SK-N-SH (cell line): ENCODE results near the gene JAK1. TPM values are rescaled to one million over a fixed set of nuclear protein-coding genes. Genes with fewer than 3 reads are reported as not detected.

Source experiments
- CTCF ChIA-PET: fragments of 300-600, 350-600 bp; formaldehyde crosslinking; extraction: SDS; loops from one replicate; lab custom pipeline; 2021; lab: Yijun Ruan, JAX
- POLR2A ChIA-PET: fragments of 350-600 bp; sonication (Branson Sonifier 250); formaldehyde crosslinking; extraction: SDS; loops from one replicate; lab custom pipeline; 2020; ENCODE audit warnings: antibody characterized with exemption, inconsistent platforms; lab: Yijun Ruan, JAX
- DNase-seq: peaks from one replicate; pipeline ENCODE4 v3.0.0; 2012
- H2AFZ ChIP-seq: fragments of 200-600 bp; sonication (generic); 2 replicates; pipeline ENCODE4 v1.8.1; 2016; ENCODE audit warnings: antibody characterized with exemption, mild to moderate bottlenecking, low read depth
- H3F3A ChIP-seq: fragments of 200-600 bp; sonication (generic); replicated peaks from 2 replicates; pipeline ENCODE3; 2016; ENCODE audit warnings: antibody characterized with exemption, mild to moderate bottlenecking; ENCODE audit not compliant: insufficient read depth
- H3K27ac ChIP-seq, 2 experiments: fragments of 200-500 bp in 1 of 2; fragments of 200-600 bp in 1 of 2; sonication (Bioruptor generic) in 1 of 2; sonication (generic), shearing (Covaris generic) in 1 of 2; 2 replicates each; pipeline versions ENCODE4 v1.5.1 to v1.6.1; 2014 to 2016; ENCODE audit warnings: low read depth in 2 of 2, inconsistent platforms in 1 of 2, low read length in 1 of 2, mild to moderate bottlenecking in 1 of 2, mixed read lengths in 1 of 2
- H3K27me3 ChIP-seq: fragments of 200-600 bp; sonication (generic), shearing (Covaris generic); 2 replicates; pipeline ENCODE4 v1.6.1; 2016; ENCODE audit warnings: mixed run types; ENCODE audit not compliant: insufficient read depth
- H3K36me3 ChIP-seq, 2 experiments: fragments of 200-500 bp in 1 of 2; fragments of 200-600 bp in 1 of 2; sonication (Bioruptor generic) in 1 of 2; sonication (generic) in 1 of 2; replicated peaks in 1 of 2; 2 replicates each; pipeline versions ENCODE3 to v1.5.1; 2014 to 2016; ENCODE audit warnings: low read length in 1 of 2, mild to moderate bottlenecking in 1 of 2; ENCODE audit not compliant: insufficient read depth in 2 of 2, control insufficient read depth in 1 of 2
- H3K4me1 ChIP-seq, 2 experiments: fragments of 200-500 bp in 1 of 2; fragments of 200-600 bp in 1 of 2; sonication (Bioruptor generic) in 1 of 2; sonication (generic), shearing (Covaris generic) in 1 of 2; 2 replicates each; pipeline versions ENCODE4 v1.5.1 to v1.6.1; 2014 to 2016; ENCODE audit warnings: low read depth in 1 of 2, low read length in 1 of 2, mixed run types in 1 of 2; ENCODE audit not compliant: insufficient read depth in 2 of 2, control insufficient read depth in 1 of 2
- H3K4me2 ChIP-seq: fragments of 200-600 bp; sonication (generic), shearing (Covaris generic); 2 replicates; pipeline ENCODE4 v1.6.1; 2017; ENCODE audit warnings: mixed run types
- H3K4me3 ChIP-seq, 2 experiments: fragments of 200-500 bp in 1 of 2; fragments of 200-600 bp in 1 of 2; sonication (Bioruptor generic) in 1 of 2; sonication (generic), shearing (Covaris generic) in 1 of 2; 2 replicates each; pipeline versions ENCODE4 v1.5.1 to v1.8.1; 2014 to 2016; ENCODE audit warnings: low read depth in 2 of 2, inconsistent platforms in 1 of 2, low read length in 1 of 2, mild to moderate bottlenecking in 1 of 2, mixed read lengths in 1 of 2, moderate library complexity in 1 of 2
- H3K79me2 ChIP-seq: fragments of 200-600 bp; sonication (generic); 2 replicates; pipeline ENCODE4 v1.8.1; 2017; ENCODE audit warnings: mild to moderate bottlenecking; ENCODE audit not compliant: insufficient read depth
- H3K9ac ChIP-seq: fragments of 200-600 bp; sonication (generic); 2 replicates; pipeline ENCODE4 v1.6.1; 2017; ENCODE audit warnings: mixed run types
- H3K9me2 ChIP-seq: fragments of 200-600 bp; sonication (generic); 2 replicates; pipeline ENCODE4 v1.6.1; 2017; ENCODE audit warnings: mixed run types
- H3K9me3 ChIP-seq: fragments of 200-600 bp; sonication (generic); 2 replicates; pipeline ENCODE4 v1.6.1; 2017; ENCODE audit warnings: mixed run types, mild to moderate bottlenecking, moderate library complexity
- H4K20me1 ChIP-seq: fragments of 200-600 bp; sonication (generic); 2 replicates; pipeline ENCODE4 v1.6.1; 2017; ENCODE audit warnings: mild to moderate bottlenecking, mixed run types; ENCODE audit not compliant: insufficient read depth
- CHD2 ChIP-seq: fragments of 150-350 bp; IDR thresholded peaks from 2 replicates; pipeline ENCODE4 v1.6.1; 2018; ENCODE audit warnings: low read length; ENCODE audit not compliant: partially characterized antibody
- ELF1 ChIP-seq: IDR thresholded peaks from 2 replicates; pipeline ENCODE4 v1.4.0; 2012
- FOSL2 ChIP-seq: IDR thresholded peaks from 2 replicates; pipeline ENCODE4 v1.4.0; 2012; ENCODE audit warnings: low read depth, mild to moderate bottlenecking, moderate library complexity, borderline replicate concordance
- GABPA ChIP-seq: IDR thresholded peaks from 2 replicates; pipeline ENCODE4 v1.4.0; 2012; ENCODE audit warnings: low read depth, mild to moderate bottlenecking
- GATA2 ChIP-seq: sonication (generic); formaldehyde crosslinking; IDR thresholded peaks from 2 replicates; pipeline ENCODE4 v1.5.0; 2020; ENCODE audit warnings: mild to moderate bottlenecking, missing genetic modification reagents
- IRF3 ChIP-seq: fragments of 150-350 bp; IDR thresholded peaks from 2 replicates; pipeline ENCODE4 v1.6.1; 2016; ENCODE audit warnings: mild to moderate bottlenecking, low read depth, low read length
- JUND ChIP-seq: IDR thresholded peaks from 2 replicates; pipeline ENCODE4 v1.4.0; 2012
- MEF2A ChIP-seq: IDR thresholded peaks from 2 replicates; pipeline ENCODE4 v1.4.0; 2012; ENCODE audit warnings: low read depth, borderline replicate concordance
- MXI1 ChIP-seq: IDR thresholded peaks from 2 replicates; pipeline ENCODE4 v1.6.1; 2012; ENCODE audit warnings: mild to moderate bottlenecking, low read depth, low read length, improper control_type of control experiment
- PBX3 ChIP-seq: IDR thresholded peaks from 2 replicates; pipeline ENCODE4; 2012
- POLR2AphosphoS5 ChIP-seq: IDR thresholded peaks from 2 replicates; pipeline ENCODE4 v1.6.1; 2012; ENCODE audit warnings: low read depth, low read length
- RCOR1 ChIP-seq: fragments of 150-350 bp; IDR thresholded peaks from 2 replicates; pipeline ENCODE4 v1.6.1; 2017; ENCODE audit warnings: antibody characterized with exemption, low read length
- RFX5 ChIP-seq: IDR thresholded peaks from 2 replicates; pipeline ENCODE4 v1.6.1; 2012; ENCODE audit warnings: mild to moderate bottlenecking, improper control_type of control experiment, low read length
- RXRA ChIP-seq: IDR thresholded peaks from 2 replicates; pipeline ENCODE4 v1.4.0; 2012; ENCODE audit warnings: low read depth, mild to moderate bottlenecking, borderline replicate concordance
- TAF1 ChIP-seq: IDR thresholded peaks from 2 replicates; pipeline ENCODE4 v1.6.1; 2012; ENCODE audit warnings: low read depth, mild to moderate bottlenecking, low read length, moderate library complexity, borderline replicate concordance
- TEAD4 ChIP-seq: IDR thresholded peaks from 2 replicates; pipeline ENCODE4 v1.4.0; 2012; ENCODE audit warnings: mild to moderate bottlenecking, borderline replicate concordance; ENCODE audit not compliant: insufficient read depth
- USF2 ChIP-seq: fragments of 150-350 bp; IDR thresholded peaks from 2 replicates; pipeline ENCODE4 v1.6.1; 2017; ENCODE audit warnings: antibody characterized with exemption, low read length, low read depth, borderline replicate concordance
- YY1 ChIP-seq: IDR thresholded peaks from 2 replicates; pipeline ENCODE4 v1.4.0; 2012; ENCODE audit warnings: low read depth, mild to moderate bottlenecking
- polyA plus RNA-seq, 3 experiments: library from polyadenylated mRNA; depleted of rRNA; stranded (reverse); fragments of >200 nt; gene quantifications; 2 replicates each; pipeline ENCODE4 v1.2.3, GENCODE V29; 2012

Gene JAK1
- polyA plus RNA-seq, 1 of the 3 experiments (the other 2 are of a cell fraction), result 47.5 TPM

- TF ChIP-seq FOSL2 (peak; percentile 40; the same call in 1 of the 2 replicates), GABPA (no peak), RFX5 (no peak), PBX3 (peak; percentile 40), RXRA (peak; percentile 42; the same call in 1 of the 2 replicates), USF2 (no peak)
Observed at GRCh38 chr1:64878931-64879611, 87.3 kb downstream of the JAK1 start (continued).

GRCh38 chr1:64878090-64878489, 88.3 kb downstream of the JAK1 start:
- ChIA-PET CTCF (interaction anchor here (0.8 to 1.5 kb wide), 2 partner anchors 9 to 810 kb away, joined by 3 to 5 read pairs; no protein-coding TSS in a partner anchor), POLR2A (no interaction called here)
- peaks cover 8% of the 10 kb centered on the region for H3F3A ChIP-seq
- H3K36me3 ChIP-seq, result peaks cover 41 to 57% of the 10 kb centered on the region in 2 experiments
- no peak overlapping the region for H3K4me3 ChIP-seq
- H3K27ac ChIP-seq, result no peak overlapping the region; a peak in 1 of 4 replicates
- H3K9me3 ChIP-seq, result no peaks in the 10 kb centered on the region
- no peak overlapping the region for H3K9ac ChIP-seq
- no peak overlapping the region for H3K4me2 ChIP-seq
- 0 out of 2 replicates have a peak, but pooled peaks cover 7% of the 10 kb centered on the region for H3K79me2 ChIP-seq
- peaks cover 11 to 36% of the 10 kb centered on the region in 2 experiments; a peak in 3 of 4 replicates for H3K4me1 ChIP-seq
- H3K9me2 ChIP-seq, result no peaks in the 10 kb centered on the region
- H4K20me1 ChIP-seq, result no peaks in the 10 kb centered on the region
- H3K27me3 ChIP-seq, result no peaks in the 10 kb centered on the region
- DNase-seq, result no peak
- TF ChIP-seq FOSL2, result no peak
- no peak for TF ChIP-seq ELF1
- TF ChIP-seq GATA2, result no peak
- TF ChIP-seq TAF1, result no peak
- no peak for TF ChIP-seq MXI1
- TF ChIP-seq RXRA, result no peak
- TF ChIP-seq MEF2A, result no peak
- no peak for TF ChIP-seq RCOR1
- TF ChIP-seq JUND, result no peak
- no peak for TF ChIP-seq YY1
- TF ChIP-seq CHD2, result no peak
- no peak for TF ChIP-seq POLR2AphosphoS5
- no peak for TF ChIP-seq IRF3
- TF ChIP-seq TEAD4, result no peak
- no peak overlapping the region for H2AFZ ChIP-seq
